Neural crest cell (in vitro differentiated cells): Measurements from ENCODE around the gene SND1. TPM values are rescaled to one million over a fixed set of nuclear protein-coding genes. Genes with fewer than 3 reads are reported as not detected.
A peak's percentile ranks its signal among the peaks of the same experiment; 100 is the strongest.

Experiments used
- DNase-seq: peaks from one replicate; pipeline ENCODE4 v3.0.0; 2021; ENCODE audit warnings: low read depth, mixed read lengths, low spot score
- H3K27ac Mint-ChIP-seq: one replicate; pipeline ENCODE4 v1.8.0; 2021; ENCODE audit warnings: mild to moderate bottlenecking, mixed read lengths; ENCODE audit not compliant: unreplicated experiment
- H3K27me3 Mint-ChIP-seq: 2 replicates; pipeline ENCODE4 v1.8.0; 2021; ENCODE audit warnings: low read depth, mild to moderate bottlenecking, mixed read lengths
- H3K36me3 Mint-ChIP-seq: 2 replicates; pipeline ENCODE4 v1.8.0; 2021; ENCODE audit warnings: low read depth, mild to moderate bottlenecking, mixed read lengths
- H3K4me1 Mint-ChIP-seq: 2 replicates; pipeline ENCODE4 v1.8.0; 2021; ENCODE audit warnings: mixed read lengths
- H3K4me3 Mint-ChIP-seq: one replicate; pipeline ENCODE4 v1.8.0; 2021; ENCODE audit warnings: mild to moderate bottlenecking, mixed read lengths
- H3K9me3 Mint-ChIP-seq: 2 replicates; pipeline ENCODE4 v1.8.0; 2021; ENCODE audit warnings: mixed read lengths
- total RNA-seq: library from RNA; stranded (reverse); gene quantifications from 2 replicates; pipeline ENCODE4 v1.2.1, GENCODE V29; 2021
- TF ChIP-seq, protein P1 (sequence below): fragments of 200-600 bp; sonication (generic); conservative IDR thresholded peaks from 2 replicates; pipeline ENCODE4 v1.5.0; 2021; ENCODE audit warnings: antibody characterized with exemption, mild to moderate bottlenecking

SND1 gene
- total RNA-seq, 1 donor from 2014 or later = 184 TPM

DNA sequence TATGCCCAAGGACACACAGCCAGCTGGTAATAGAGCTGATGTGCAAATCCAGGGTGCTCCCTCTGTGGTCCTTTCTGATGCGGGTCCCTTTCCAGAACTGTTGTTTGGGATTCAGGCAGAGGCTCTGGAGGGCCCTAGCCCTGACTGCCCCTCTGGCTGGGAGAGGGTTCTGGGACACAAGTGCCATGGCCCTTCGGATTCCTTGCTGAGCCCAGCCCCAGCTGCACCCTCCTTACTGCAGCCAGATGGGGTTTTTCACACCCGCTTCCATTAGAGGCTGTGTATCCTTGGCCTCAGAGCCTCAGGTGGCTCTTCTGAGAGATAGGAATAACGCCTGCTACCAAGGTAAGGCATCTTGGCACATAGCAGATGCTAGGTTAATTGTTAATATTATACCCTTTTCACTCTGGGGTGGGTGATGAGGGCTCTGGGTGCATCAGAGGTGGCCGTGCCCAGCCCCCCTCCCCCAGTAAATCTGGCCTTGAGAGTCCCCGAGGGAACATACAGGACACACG lies 469.0 kb downstream of the SND1 start:
- peaks cover 17% of the 10 kb centered on the region for H3K4me1 Mint-ChIP-seq

DNA sequence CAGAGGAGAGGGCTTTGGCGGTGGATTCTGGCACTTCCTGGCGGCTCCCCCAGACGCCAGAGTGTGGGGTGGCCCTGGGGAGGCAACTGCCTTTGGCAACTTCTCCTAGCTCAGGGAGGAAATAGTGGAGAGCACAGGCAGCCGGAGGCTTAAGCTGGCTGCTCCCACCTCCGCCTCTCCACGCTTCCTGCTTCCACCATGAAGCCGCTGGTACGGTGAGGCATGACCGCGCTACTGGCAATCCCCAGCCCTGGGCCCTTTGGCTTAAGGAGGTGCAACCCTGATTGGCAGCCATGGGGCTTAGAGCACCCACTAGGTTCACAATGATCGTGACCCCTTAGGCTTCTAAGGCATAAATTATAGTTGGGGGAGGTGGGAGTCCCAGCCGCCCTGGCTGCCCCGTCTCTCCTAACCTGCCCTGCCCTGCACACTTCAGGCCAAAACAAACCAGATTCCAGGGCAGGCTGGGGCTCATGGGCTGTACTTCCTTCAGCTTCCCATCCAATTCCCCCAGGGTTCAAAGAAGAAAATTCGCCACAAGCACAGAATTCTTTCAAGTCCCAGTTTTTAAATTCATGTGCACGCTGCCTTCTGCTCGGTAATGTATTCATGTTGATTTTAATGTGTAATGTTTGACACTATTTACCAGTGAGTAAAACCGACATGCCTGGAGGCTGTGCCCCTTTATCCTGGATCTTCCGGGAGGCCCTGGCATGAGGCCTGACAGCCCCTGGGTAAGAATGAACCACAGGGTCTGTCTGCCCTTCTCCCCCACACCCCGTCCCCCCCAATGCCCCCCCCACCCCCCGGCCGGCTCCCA lies 469.9 kb downstream of the SND1 start:
- no peaks in the 10 kb centered on the region for H3K36me3 Mint-ChIP-seq
- H3K4me1 Mint-ChIP-seq = peaks cover 17% of the 10 kb centered on the region
- no peak for DNase-seq
- no peak overlapping the region for H3K27ac Mint-ChIP-seq
- no peaks in the 10 kb centered on the region for H3K9me3 Mint-ChIP-seq
- TF ChIP-seq, protein P1, sequence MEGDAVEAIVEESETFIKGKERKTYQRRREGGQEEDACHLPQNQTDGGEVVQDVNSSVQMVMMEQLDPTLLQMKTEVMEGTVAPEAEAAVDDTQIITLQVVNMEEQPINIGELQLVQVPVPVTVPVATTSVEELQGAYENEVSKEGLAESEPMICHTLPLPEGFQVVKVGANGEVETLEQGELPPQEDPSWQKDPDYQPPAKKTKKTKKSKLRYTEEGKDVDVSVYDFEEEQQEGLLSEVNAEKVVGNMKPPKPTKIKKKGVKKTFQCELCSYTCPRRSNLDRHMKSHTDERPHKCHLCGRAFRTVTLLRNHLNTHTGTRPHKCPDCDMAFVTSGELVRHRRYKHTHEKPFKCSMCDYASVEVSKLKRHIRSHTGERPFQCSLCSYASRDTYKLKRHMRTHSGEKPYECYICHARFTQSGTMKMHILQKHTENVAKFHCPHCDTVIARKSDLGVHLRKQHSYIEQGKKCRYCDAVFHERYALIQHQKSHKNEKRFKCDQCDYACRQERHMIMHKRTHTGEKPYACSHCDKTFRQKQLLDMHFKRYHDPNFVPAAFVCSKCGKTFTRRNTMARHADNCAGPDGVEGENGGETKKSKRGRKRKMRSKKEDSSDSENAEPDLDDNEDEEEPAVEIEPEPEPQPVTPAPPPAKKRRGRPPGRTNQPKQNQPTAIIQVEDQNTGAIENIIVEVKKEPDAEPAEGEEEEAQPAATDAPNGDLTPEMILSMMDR = no peak
- no peaks in the 10 kb centered on the region for H3K27me3 Mint-ChIP-seq
- no peak overlapping the region for H3K4me3 Mint-ChIP-seq

More for the DNA sequence above, 469.0 kb downstream of the SND1 start:
- no peaks in the 10 kb centered on the region for H3K27me3 Mint-ChIP-seq
- no peaks in the 10 kb centered on the region for H3K36me3 Mint-ChIP-seq
- TF ChIP-seq, protein P1 = no peak
- DNase-seq = no peak
- H3K4me3 Mint-ChIP-seq = no peak overlapping the region
- H3K27ac Mint-ChIP-seq = no peak overlapping the region
- H3K9me3 Mint-ChIP-seq = no peaks in the 10 kb centered on the region

DNA sequence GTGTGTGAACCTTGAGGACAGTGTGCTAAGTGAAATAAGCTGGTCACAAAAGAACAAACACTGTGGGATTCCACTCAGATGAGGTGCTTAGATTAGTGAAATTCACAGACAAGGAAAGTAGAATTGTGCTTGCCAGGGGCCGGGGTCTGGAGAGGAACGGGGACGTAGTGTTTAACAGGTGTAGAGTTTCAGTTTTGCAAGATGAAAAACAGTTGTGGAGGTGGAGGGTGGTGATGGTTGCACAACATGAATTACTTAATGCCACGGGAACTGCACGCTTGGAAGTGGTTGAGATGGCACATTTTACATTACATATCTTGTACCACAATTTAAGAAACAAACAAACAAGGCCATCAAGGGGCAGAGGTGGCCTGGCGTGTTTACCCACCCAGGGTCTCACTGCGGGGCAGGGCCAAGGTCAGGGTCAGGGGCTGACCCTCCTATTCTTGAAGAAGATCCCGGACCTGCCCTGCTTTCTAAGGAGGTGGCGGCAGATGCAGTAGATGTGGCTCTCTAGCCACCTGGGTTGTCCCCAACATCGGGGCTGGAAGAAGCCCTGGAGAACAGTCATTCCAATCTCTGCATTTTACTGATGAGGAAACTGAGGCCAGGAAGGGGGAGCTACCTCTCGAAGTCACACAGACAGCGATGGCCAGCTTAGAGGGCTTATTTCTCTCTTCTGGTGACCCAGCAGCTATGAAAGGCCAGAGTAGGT lies 470.7 kb downstream of the SND1 start:
- Mint-ChIP-seq H3K4me1 (peaks cover 17% of the 10 kb centered on the region), H3K9me3 (no peaks in the 10 kb centered on the region), H3K27me3 (no peaks in the 10 kb centered on the region), H3K27ac (peak overlapping the region; percentile 3), H3K4me3 (no peak overlapping the region), H3K36me3 (no peaks in the 10 kb centered on the region)
- DNase-seq = no peak
- TF ChIP-seq, protein P1 = no peak

DNA sequence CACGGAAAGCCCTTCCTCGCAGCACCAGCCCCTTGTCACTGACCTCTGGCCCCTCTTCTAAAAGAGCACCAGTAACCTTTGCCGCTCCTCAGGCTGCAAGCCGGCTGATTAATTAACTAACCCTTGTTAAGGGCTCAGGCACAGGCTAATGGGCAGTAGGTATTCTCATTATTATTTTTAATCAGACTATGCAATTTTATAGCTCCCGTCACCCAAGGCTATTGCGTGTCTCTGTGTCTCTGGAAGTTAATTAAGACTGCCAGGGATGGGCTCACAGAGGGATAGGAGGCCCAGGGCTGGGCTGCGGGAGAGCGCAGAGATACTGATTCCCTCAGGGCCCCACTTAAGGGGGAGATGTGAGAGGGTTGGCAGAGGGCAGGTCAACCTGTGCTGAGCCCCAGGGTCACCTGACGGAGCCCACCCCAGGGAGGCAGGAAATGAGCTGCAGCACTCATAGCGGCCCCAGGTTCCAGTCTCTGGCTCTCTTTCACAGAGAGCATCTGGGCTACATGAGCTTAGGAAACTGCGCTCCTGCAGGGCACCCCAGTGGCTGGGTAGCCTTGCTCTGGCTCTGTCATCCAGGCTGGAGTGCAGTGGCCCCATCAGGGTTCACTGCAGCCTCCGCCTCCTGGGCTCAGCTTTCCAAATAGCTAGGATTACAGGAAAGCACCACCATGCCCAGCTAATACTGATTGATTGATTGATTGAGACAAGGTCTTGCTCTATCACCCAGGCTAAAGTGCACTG lies 471.5 kb downstream of the SND1 start:
- Mint-ChIP-seq H3K9me3 (no peaks in the 10 kb centered on the region), H3K36me3 (no peaks in the 10 kb centered on the region), H3K4me3 (no peak overlapping the region), H3K4me1 (peaks cover 17% of the 10 kb centered on the region), H3K27me3 (no peaks in the 10 kb centered on the region), H3K27ac (peak overlapping the region; percentile 45)
- DNase-seq = no peak
- TF ChIP-seq, protein P1 = no peak

DNA sequence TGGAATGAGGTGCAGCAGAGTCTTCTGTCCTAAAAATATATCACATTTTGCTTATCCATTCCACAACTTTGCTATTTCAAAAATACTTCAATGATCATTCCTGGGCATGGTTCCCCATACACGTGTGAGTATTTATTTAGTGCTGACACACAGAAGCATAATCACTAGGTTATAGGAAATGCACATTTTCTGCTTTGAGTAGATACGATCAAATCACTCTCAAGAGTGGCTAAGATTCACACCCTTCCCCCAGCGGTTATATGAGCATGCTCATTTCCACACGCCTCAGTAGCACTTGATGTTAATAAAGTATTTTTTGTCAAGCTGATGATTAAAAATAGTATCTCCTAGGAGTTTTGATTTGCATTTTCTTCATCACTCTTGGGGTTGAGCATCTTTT lies 472.8 kb downstream of the SND1 start:
- H3K27ac Mint-ChIP-seq = no peak overlapping the region
- TF ChIP-seq, protein P1 = no peak
- no peaks in the 10 kb centered on the region for H3K27me3 Mint-ChIP-seq
- H3K4me3 Mint-ChIP-seq = no peak overlapping the region
- no peak for DNase-seq
- no peaks in the 10 kb centered on the region for H3K36me3 Mint-ChIP-seq
- H3K4me1 Mint-ChIP-seq = peaks cover 17% of the 10 kb centered on the region
- H3K9me3 Mint-ChIP-seq = no peaks in the 10 kb centered on the region
